Activated B cell treated with CpG ODN at 0.5 μM for 24 hours (primary cell): ENCODE data around the gene CFAP58. TPM values are rescaled to one million over a fixed set of nuclear protein-coding genes. Genes with fewer than 3 reads are reported as not detected.

ENCODE experiments used
- ATAC-seq: fragments of 200-7000 bp; cut with Tn5 transposase; one replicate; pipeline ENCODE4 v1.10.0; 2021; ENCODE audit warnings: low read depth, mild to moderate bottlenecking, moderate library complexity
- CTCF ChIA-PET: fragments of 350-600 bp; sonication (Branson Sonifier 250); formaldehyde crosslinking; loops from one replicate; lab custom pipeline; 2021; ENCODE audit warnings: antibody characterized with exemption; lab: Charles Lee
- POLR2A ChIA-PET: fragments of 350-600 bp; sonication (Branson Sonifier 250); formaldehyde crosslinking; loops from one replicate; lab custom pipeline; 2021; ENCODE audit warnings: antibody characterized with exemption; lab: Charles Lee
- DNase-seq: peaks from one replicate; pipeline ENCODE4 v3.0.0; 2022
- H3K27ac Mint-ChIP-seq: one replicate; pipeline ENCODE4 v1.8.0; 2020; ENCODE audit warnings: mixed read lengths
- H3K27me3 Mint-ChIP-seq: one replicate; pipeline ENCODE4 v1.8.0; 2021; ENCODE audit warnings: mixed read lengths
- H3K36me3 Mint-ChIP-seq: one replicate; pipeline ENCODE4 v1.8.0; 2021; ENCODE audit warnings: low read depth, mixed read lengths
- H3K4me1 Mint-ChIP-seq: one replicate; pipeline ENCODE4 v1.8.0; 2021; ENCODE audit warnings: mixed read lengths
- H3K4me3 Mint-ChIP-seq: one replicate; pipeline ENCODE4 v1.8.0; 2020; ENCODE audit warnings: mild to moderate bottlenecking, mixed read lengths
- H3K9me3 Mint-ChIP-seq: one replicate; pipeline ENCODE4 v1.8.0; 2020; ENCODE audit warnings: mixed read lengths
- intact Hi-C: fragments of 100-400 bp; cut with micrococcal nuclease; formaldehyde crosslinking; loops from one replicate; pipeline ENCODE4 v1.15.1; 2024
- total RNA-seq: library from RNA; stranded (reverse); gene quantifications from 2 replicates; pipeline ENCODE4 v1.2.3, GENCODE V29; 2022
- TF ChIP-seq, protein P1 (sequence below): fragments of 200-600 bp; IDR thresholded peaks from one replicate; pipeline ENCODE4 v1.8.0; 2022; ENCODE audit warnings: antibody characterized with exemption, mild to moderate bottlenecking

The CFAP58 gene
- total RNA-seq, 1 donor from 2014 or later, result not detected

DNA sequence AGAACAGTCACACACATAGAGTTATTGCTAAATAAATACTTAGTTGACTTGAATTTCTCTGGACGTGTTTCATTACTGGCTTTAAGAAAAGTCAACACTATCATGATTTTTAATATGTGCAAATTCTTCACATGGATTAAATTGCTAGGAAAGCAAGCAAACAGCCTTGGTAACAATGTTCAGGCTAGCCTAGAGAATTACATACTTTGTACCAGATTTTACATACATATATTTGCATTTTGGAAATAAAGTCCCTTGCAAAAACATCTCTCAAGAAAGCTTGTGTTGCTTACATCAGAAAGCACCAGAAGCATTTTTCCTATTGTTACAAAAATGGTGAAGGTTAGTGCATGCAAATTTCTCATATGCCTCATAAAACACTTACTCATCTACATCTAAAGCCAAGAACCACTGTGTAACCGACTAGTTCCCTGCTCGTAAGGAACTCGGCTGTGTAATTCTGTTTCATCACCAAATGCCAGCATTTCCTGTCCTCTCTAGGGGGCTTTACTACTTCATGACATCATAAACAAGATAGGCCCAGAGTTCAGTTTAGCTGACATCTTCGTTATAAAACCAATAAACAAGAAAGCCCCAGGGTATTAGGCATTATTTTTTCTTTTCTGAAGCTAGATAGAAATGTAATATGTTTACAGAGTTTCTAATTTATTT, 87.8 kb downstream of the CFAP58 start:
- Mint-ChIP-seq H3K36me3 (no peaks in the 10 kb centered on the region), H3K4me1 (no peaks in the 10 kb centered on the region), H3K4me3 (no peak overlapping the region), H3K27ac (no peak overlapping the region), H3K9me3 (no peaks in the 10 kb centered on the region), H3K27me3 (no peaks in the 10 kb centered on the region)
- ATAC-seq (no peak), DNase-seq (no peak)
- TF ChIP-seq, protein P1, sequence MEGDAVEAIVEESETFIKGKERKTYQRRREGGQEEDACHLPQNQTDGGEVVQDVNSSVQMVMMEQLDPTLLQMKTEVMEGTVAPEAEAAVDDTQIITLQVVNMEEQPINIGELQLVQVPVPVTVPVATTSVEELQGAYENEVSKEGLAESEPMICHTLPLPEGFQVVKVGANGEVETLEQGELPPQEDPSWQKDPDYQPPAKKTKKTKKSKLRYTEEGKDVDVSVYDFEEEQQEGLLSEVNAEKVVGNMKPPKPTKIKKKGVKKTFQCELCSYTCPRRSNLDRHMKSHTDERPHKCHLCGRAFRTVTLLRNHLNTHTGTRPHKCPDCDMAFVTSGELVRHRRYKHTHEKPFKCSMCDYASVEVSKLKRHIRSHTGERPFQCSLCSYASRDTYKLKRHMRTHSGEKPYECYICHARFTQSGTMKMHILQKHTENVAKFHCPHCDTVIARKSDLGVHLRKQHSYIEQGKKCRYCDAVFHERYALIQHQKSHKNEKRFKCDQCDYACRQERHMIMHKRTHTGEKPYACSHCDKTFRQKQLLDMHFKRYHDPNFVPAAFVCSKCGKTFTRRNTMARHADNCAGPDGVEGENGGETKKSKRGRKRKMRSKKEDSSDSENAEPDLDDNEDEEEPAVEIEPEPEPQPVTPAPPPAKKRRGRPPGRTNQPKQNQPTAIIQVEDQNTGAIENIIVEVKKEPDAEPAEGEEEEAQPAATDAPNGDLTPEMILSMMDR, result no peak
- intact Hi-C loops, result no loop called here
- ChIA-PET POLR2A (no interaction called here), CTCF (no interaction called here)

DNA sequence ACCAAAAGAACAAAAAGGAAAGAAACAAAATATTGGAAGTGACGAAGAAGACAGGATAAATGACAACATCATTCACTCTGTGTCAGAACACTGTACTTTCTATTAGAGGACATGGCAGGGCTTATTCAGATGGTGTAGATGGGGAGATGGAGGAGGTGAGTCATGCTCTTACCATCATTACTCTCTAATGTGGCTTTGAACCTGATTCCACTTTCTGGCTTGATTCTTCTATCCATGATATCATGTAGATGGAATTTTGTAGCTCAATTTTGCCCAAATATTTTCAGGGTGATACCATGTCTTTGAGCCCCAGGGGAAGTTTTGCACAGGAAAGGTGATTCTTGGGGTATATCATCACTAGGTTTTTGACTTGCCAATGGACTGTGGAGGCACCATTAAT, 91.7 kb downstream of the CFAP58 start:
- no peaks in the 10 kb centered on the region for H3K36me3 Mint-ChIP-seq
- intact Hi-C loops, result no loop called here
- H3K4me3 Mint-ChIP-seq, result no peak overlapping the region
- CTCF ChIA-PET, result no interaction called here
- POLR2A ChIA-PET, result no interaction called here
- TF ChIP-seq, protein P1, result no peak
- H3K27ac Mint-ChIP-seq, result no peak overlapping the region
- no peaks in the 10 kb centered on the region for H3K4me1 Mint-ChIP-seq
- H3K9me3 Mint-ChIP-seq, result no peaks in the 10 kb centered on the region
- DNase-seq (no peak), ATAC-seq (no peak)
- H3K27me3 Mint-ChIP-seq, result peaks cover 7% of the 10 kb centered on the region

DNA sequence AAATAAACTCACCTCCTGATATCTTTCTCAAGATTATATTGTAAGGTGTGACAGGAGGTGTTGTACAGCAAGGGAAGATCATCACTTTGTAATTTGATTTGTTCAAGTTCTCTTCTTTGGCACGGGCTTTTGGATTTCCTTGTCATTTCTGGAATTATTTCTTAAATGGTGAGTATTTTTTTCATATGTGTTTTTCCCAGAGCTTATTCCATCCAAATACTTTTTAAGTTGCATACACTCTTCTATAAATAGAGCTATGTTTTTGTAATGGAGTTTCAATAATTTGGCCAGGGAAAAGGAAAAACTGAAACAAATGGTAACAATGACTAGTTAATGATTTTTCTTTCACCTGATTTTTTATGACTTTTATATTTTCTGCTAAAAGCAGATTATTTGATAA, 92.5 kb downstream of the CFAP58 start:
- TF ChIP-seq, protein P1, result no peak
- no peaks in the 10 kb centered on the region for H3K4me1 Mint-ChIP-seq
- ChIA-PET CTCF (no interaction called here), POLR2A (no interaction called here)
- intact Hi-C loops, result no loop called here
- no peaks in the 10 kb centered on the region for H3K36me3 Mint-ChIP-seq
- H3K27ac Mint-ChIP-seq, result no peak overlapping the region
- H3K9me3 Mint-ChIP-seq, result no peaks in the 10 kb centered on the region
- DNase-seq, result no peak
- H3K4me3 Mint-ChIP-seq, result no peak overlapping the region
- H3K27me3 Mint-ChIP-seq, result peaks cover 12% of the 10 kb centered on the region
- no peak for ATAC-seq

DNA sequence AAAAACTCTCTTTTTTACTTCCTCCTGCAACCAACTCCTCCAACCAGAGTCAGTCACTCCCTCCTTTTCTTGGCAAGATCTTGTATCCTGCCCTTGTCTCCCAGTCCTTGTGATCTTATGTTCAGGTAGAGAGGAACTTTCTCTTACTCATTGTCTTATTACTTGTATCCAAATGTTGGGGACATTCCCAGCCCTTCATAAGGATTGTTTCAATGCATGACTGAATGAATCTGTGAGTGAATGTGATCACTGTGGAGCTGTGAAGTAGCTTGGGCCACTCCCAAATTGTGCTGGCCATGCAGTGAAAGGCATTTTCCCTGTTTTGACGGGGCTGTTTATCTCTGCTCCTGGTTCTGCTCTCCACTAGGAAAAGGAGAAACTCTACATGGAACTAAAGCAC, 93.7 kb downstream of the CFAP58 start:
- Mint-ChIP-seq H3K27ac (no peak overlapping the region), H3K9me3 (no peaks in the 10 kb centered on the region)
- intact Hi-C loops, result no loop called here

DNA sequence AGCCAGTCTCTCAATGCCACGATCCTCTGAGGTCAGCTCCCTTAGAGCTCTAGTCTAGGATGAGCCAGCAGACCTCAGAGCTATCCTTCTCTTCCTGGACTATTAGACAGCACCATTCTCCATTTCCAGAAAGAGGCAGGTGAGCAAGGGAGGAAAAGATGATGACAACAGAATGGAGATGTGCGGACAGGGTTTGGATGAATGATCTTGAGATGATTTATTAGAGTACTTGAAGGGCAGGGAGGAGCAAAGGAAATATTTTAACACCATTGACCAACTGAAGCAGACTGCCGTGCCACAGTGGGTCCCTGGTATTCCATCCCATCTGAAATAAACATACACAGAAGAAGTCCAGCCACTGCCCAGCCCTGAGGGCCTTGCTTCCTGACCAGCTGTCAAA, 94.3 kb downstream of the CFAP58 start:
- no peak for ATAC-seq

More for the DNA sequence above, 93.7 kb downstream of the CFAP58 start:
- CTCF ChIA-PET, result no interaction called here
- TF ChIP-seq, protein P1, result no peak
- H3K4me1 Mint-ChIP-seq, result no peaks in the 10 kb centered on the region
- no peak overlapping the region for H3K4me3 Mint-ChIP-seq
- POLR2A ChIA-PET, result no interaction called here
- H3K36me3 Mint-ChIP-seq, result no peaks in the 10 kb centered on the region
- H3K27me3 Mint-ChIP-seq, result peaks cover 13% of the 10 kb centered on the region
- DNase-seq (no peak), ATAC-seq (no peak)

More for the DNA sequence above, 94.3 kb downstream of the CFAP58 start:
- POLR2A ChIA-PET, result no interaction called here
- no peak for DNase-seq
- Mint-ChIP-seq H3K27ac (no peak overlapping the region), H3K4me3 (no peak overlapping the region), H3K36me3 (no peaks in the 10 kb centered on the region), H3K9me3 (no peaks in the 10 kb centered on the region), H3K4me1 (no peaks in the 10 kb centered on the region), H3K27me3 (peaks cover 13% of the 10 kb centered on the region)
- CTCF ChIA-PET, result no interaction called here
- intact Hi-C loops, result no loop called here
- TF ChIP-seq, protein P1, result no peak
